Measurements from ENCODE around the gene DAB2IP. TPM values are rescaled to one million over a fixed set of nuclear protein-coding genes. Genes with fewer than 3 reads are reported as not detected.

Gene DAB2IP
- total and polyA plus RNA-seq, 2 of the 4 experiments (the other 2 are of a cell fraction), result 5.6 to 17.2 TPM

GRCh38 chr9:121620777-121621449 is 30.5 kb upstream of the DAB2IP start:
- Histone ChIP-seq H3K18ac (ENCODE audit: low read depth, low read length) (no peak overlapping the region), H3K27ac (ENCODE audit: insufficient read depth, low read length) (no peak overlapping the region), H4K20me1 (ENCODE audit: insufficient read depth, low read length) (peaks cover 13% of the 10 kb centered on the region; the same call in 1 of the 2 replicates), H3K23ac (ENCODE audit: low read depth, low read length) (no peak overlapping the region), H3K4me3 (ENCODE audit: insufficient read depth, low read depth, low read length) (no peak overlapping the region), H4K8ac (ENCODE audit: low read depth in 2 of 2, low read length in 2 of 2) (no peak overlapping the region), H3K9me3 (ENCODE audit: control insufficient read depth, insufficient read depth, low read length) (no peaks in the 10 kb centered on the region), H3K27me3 (ENCODE audit: control insufficient read depth, insufficient read depth, low read length) (no peaks in the 10 kb centered on the region), H2BK5ac (ENCODE audit: low read depth, low read length, poor library complexity, severe bottlenecking) (no peak overlapping the region), H2AK9ac (replicated peaks; ENCODE audit: low read depth, low read length, poor library complexity) (no peak overlapping the region), H2AFZ (replicated peaks; ENCODE audit: low read length, poor library complexity) (peak overlapping the region; percentile 35), H3K9me1 (ENCODE audit: insufficient read depth, low read length) (no peaks in the 10 kb centered on the region), H4K91ac (ENCODE audit: insufficient read depth, low read depth, low read length) (no peak overlapping the region), H2BK20ac (ENCODE audit: low read depth, low read length) (no peak overlapping the region), H3K36me3 (ENCODE audit: control insufficient read depth, insufficient read depth, low read length) (no peaks in the 10 kb centered on the region), H3K9ac (ENCODE audit: low read depth, low read length) (no peak overlapping the region), H4K5ac (ENCODE audit: low read depth, low read length) (no peak overlapping the region), H2AK5ac (ENCODE audit: low read depth, low read length) (no peak overlapping the region), H3K56ac (ENCODE audit: extremely low read depth, insufficient read depth, low read length) (no peak overlapping the region), H3K4me1 (ENCODE audit: control insufficient read depth, insufficient read depth, low read length) (peaks cover 4% of the 10 kb centered on the region; the same call in 1 of the 2 replicates), H2BK15ac (ENCODE audit: low read depth, low read length) (no peak overlapping the region), H3K4ac (ENCODE audit: low read depth, low read length) (no peak overlapping the region), H3K4me2 (ENCODE audit: low read depth, low read length) (no peak overlapping the region), H3K14ac (replicated peaks; ENCODE audit: low read depth, low read length) (no peak overlapping the region), H3K79me1 (ENCODE audit: low read depth in 1 of 2, low read length in 2 of 2) (no peaks in the 10 kb centered on the region), H2BK120ac (ENCODE audit: low read depth, low read length) (no peak overlapping the region)
- DNase-seq (no peak), ATAC-seq (ENCODE audit: low read depth) (peak; percentile 72; the same call in 1 of the 2 replicates)
- in situ Hi-C loops (cut with MboI; ENCODE audit: low sequenced_read_pairs) (no loop called here), dilution Hi-C loops (cut with HindIII; ENCODE audit: low sequenced_read_pairs, unreplicated experiment) (no loop called here), intact Hi-C loops (cut with micrococcal nuclease) (no loop called here)
- ChIA-PET POLR2A (ENCODE audit: unreplicated experiment) (no interaction called here), CTCF (interaction anchor here (0.8 to 1.4 kb wide), 4 partner anchors 8 to 64 kb away, joined by 3 to 4 read pairs (median 4); no protein-coding TSS in a partner anchor)
- TF ChIP-seq MXI1 (IDR thresholded peaks at IDR 0.05; ENCODE audit: borderline replicate concordance, low read depth, low read length), result no peak
- TF ChIP-seq ELK1 (IDR thresholded peaks at IDR 0.05; ENCODE audit: borderline replicate concordance, low read depth, low read length), result no peak
- TF ChIP-seq USF2 (IDR thresholded peaks at IDR 0.05; ENCODE audit: low read depth, low read length), result no peak
- no peak for TF ChIP-seq CEBPB (IDR thresholded peaks at IDR 0.05; ENCODE audit: low read depth, low read length)
- peak; percentile 51 for TF ChIP-seq RAD21 (IDR thresholded peaks at IDR 0.05; ENCODE audit: low read length)
- peak; percentile 45 for TF ChIP-seq CTCF (conservative IDR thresholded peaks at IDR 0.05; ENCODE audit: low read depth, low read length)
- no peak for TF ChIP-seq MAZ (IDR thresholded peaks at IDR 0.05; ENCODE audit: borderline replicate concordance, low read depth, low read length)
- no peak for TF ChIP-seq POLR2A (IDR thresholded peaks at IDR 0.05; ENCODE audit: low read depth, low read length)
- TF ChIP-seq MAFK (IDR thresholded peaks at IDR 0.05; ENCODE audit: low read depth, low read length), result no peak
- no peak; the same call in 1 of the 2 replicates for TF ChIP-seq SMC3 (IDR thresholded peaks at IDR 0.05; ENCODE audit: low read depth, low read length)
- WGBS, 2 experiments (ENCODE audit: extremely low coverage in 2 of 2, insufficient read length in 1 of 2), result 64% methylated on average over 2 of the region's 3 CpGs; no CpG with 5 or more reads in 1 of the 2 experiments
- BruUV-seq (replicated peaks), result no TSS peak
